Pulmonary artery endothelial cell (primary cell): ENCODE data around the gene PLA2G4D. TPM values are rescaled to one million over a fixed set of nuclear protein-coding genes. Genes with fewer than 3 reads are reported as not detected.

Source experiments
- DNase-seq: peaks from one replicate; pipeline ENCODE4 v3.0.0-alpha.2; 2011; ENCODE audit warnings: low read depth, low spot score
- total RNA-seq: library from RNA; depleted of rRNA; stranded (reverse); fragments of >200 nt; gene quantifications from 2 replicates; pipeline ENCODE4 v1.2.3, GENCODE V29; 2014

The PLA2G4D gene, protein sequence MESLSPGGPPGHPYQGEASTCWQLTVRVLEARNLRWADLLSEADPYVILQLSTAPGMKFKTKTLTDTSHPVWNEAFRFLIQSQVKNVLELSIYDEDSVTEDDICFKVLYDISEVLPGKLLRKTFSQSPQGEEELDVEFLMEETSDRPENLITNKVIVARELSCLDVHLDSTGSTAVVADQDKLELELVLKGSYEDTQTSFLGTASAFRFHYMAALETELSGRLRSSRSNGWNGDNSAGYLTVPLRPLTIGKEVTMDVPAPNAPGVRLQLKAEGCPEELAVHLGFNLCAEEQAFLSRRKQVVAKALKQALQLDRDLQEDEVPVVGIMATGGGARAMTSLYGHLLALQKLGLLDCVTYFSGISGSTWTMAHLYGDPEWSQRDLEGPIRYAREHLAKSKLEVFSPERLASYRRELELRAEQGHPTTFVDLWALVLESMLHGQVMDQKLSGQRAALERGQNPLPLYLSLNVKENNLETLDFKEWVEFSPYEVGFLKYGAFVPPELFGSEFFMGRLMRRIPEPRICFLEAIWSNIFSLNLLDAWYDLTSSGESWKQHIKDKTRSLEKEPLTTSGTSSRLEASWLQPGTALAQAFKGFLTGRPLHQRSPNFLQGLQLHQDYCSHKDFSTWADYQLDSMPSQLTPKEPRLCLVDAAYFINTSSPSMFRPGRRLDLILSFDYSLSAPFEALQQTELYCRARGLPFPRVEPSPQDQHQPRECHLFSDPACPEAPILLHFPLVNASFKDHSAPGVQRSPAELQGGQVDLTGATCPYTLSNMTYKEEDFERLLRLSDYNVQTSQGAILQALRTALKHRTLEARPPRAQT
- total RNA-seq: not detected in 2 replicates

- DNase-seq: no peak
Observed at GRCh38 chr15:42094512-42094963, at the start of gene PLA2G4D. Gene PLA2G4D (minus strand): TSS chr15:42094562. CDS start chr15:42094459, 103 bp downstream.

GRCh38 chr15:42143356-42143755 lies 49.0 kb upstream of the PLA2G4D start:
- DNase-seq: no peak

- DNase-seq: no peak
Observed at GRCh38 chr15:42141795-42142667, 47.7 kb upstream of the PLA2G4D start.

- no peak for DNase-seq
Observed at GRCh38 chr15:42141246-42141645, 46.9 kb upstream of the PLA2G4D start.

DNA sequence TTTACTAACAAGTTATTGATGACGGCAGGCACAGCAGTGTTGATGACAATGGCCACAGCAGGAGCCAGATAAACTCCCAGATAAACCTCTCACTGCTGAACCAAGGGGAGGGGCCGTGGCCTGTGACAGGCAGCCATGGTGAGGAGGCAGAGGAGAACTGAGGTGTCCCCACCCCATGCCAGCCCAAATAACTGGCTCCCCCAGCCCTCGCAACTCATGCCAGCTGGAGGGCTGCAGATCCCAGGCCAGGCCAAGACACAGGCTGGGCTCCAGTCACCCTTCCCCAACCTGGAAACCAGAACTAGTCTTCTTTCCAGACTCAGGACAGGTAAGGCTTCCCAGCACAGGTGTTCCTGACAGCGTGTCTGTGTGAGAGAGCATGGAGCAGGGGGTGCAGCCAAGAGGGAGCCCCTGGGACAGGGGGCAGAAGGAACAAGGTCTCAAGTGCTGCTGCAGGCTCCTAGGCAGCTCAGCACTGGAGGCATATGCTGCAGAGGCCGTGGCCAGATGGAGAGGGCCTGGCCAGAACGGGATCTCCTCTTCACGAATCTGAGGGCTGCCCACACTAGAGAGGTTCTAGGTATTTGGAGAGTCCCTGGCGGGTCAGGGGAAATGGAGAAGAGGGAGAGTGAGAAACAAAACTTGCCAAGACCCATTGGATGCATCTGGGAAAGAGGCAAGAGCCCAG lies 46.2 kb upstream of the PLA2G4D start:
- no peak for DNase-seq

GRCh38 chr15:42139596-42139995 lies 45.2 kb upstream of the PLA2G4D start:
- no peak for DNase-seq

- no peak for DNase-seq
Observed at GRCh38 chr15:42138968-42139386, 44.6 kb upstream of the PLA2G4D start.

GRCh38 chr15:42138411-42138810 lies 44.0 kb upstream of the PLA2G4D start:
- DNase-seq: no peak

DNA sequence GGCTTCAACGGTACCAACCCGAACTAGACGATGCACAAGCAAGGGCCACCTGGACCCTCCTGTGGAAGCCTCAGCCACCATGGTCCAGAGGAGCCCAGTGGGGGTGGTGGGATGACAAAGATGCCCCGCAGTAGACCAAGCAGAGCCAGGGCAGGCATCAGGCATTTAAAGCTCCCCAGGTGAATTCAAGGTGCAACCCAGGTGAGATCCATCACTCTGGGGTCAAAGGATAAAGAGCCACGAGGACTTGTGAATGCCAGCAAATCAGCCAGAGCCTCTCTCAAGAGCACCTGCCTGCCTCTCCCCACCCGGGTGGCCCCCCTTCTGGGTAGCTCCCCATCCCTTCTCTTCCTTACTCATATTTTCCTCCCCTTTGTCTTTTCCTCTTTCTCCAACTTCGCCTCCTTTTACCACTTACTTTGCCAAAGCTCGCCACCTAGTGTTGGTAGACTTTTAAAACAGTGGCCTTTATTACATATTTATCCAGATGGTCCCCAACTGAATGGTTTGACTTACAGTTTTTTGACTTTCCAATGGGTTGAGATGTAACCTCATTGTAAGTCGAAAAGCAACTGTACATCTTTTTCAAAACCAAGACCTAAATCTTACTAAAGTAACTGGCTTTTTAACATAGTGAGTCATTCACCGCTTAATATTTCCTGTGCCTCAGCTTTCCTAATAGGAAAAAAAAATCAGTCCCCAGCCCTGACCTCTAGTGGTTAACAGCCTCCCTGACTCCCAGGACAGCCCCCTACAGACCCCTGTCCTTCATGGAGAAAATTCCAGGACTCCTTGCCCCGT lies 43.3 kb upstream of the PLA2G4D start:
- peak; percentile 13 for DNase-seq

DNA sequence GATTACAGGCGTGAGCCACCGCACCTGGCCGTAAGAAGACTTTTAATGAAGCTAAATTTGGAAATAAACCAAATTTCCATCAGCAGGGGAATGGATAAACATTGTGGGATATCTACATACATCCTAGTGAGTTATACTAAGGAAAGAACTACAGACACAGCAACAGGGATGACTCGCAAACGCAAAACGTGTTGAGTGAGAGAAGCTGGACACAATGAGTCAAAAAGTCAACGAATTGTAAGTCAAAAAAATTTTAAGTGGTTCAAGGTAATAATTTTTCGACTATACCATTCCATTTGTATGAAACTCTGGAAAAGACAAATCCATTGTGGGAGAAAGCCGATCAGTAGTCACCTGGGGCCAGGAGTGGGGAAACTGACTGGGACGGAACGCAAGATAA lies 42.2 kb upstream of the PLA2G4D start:
- DNase-seq: no peak

DNA sequence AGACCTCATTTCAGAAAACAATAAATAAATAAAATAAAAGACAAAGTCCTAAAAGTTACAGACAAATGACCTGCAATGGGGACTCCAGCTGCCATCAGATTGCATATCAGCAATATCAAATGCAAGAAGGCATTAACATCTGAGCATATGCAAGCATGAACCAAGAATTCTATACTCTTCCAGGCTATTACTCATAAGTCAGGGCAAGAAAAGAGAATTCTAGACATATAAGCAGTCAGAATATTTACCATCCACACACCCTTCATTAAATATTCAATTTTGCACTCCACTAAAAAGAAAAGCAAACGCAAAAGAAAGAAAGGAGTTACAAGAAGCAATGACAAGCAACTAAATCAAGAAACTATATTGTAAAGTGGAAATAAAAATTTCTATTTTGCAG lies 41.0 kb upstream of the PLA2G4D start:
- DNase-seq: no peak

DNA sequence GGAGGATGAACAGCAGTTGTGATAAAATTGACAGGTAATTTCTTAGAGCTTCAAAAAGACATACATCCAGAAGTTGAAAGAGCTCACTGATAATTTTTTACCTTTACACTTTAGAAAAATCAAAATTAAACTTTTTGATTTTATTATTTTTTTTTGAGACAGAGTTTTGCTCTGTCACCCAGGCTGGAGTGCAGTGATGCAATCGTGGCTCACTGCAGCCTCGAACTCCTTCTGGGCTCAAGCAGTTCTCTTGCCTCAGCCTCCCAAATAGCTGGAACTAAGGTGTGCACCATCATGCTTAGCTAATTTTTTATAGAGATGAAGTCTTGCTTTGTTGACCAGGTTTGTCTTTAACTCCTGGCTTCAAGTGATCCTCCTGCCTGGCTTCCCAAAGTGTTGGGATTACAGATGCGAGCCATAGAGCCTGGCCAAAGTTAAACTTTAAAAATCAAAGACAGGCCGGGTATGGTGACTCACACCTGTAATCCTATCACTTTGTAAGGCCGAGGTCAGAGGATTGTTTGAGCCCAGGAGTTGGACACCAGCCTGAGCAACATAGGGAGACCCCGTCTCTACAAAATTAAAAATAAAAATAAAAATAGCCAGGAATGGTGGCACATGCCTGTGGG lies 40.4 kb upstream of the PLA2G4D start:
- DNase-seq: no peak

GRCh38 chr15:42133886-42134502 lies 39.6 kb upstream of the PLA2G4D start:
- no peak for DNase-seq

- DNase-seq: no peak
Observed at GRCh38 chr15:42133356-42133755, 39.0 kb upstream of the PLA2G4D start.

DNA sequence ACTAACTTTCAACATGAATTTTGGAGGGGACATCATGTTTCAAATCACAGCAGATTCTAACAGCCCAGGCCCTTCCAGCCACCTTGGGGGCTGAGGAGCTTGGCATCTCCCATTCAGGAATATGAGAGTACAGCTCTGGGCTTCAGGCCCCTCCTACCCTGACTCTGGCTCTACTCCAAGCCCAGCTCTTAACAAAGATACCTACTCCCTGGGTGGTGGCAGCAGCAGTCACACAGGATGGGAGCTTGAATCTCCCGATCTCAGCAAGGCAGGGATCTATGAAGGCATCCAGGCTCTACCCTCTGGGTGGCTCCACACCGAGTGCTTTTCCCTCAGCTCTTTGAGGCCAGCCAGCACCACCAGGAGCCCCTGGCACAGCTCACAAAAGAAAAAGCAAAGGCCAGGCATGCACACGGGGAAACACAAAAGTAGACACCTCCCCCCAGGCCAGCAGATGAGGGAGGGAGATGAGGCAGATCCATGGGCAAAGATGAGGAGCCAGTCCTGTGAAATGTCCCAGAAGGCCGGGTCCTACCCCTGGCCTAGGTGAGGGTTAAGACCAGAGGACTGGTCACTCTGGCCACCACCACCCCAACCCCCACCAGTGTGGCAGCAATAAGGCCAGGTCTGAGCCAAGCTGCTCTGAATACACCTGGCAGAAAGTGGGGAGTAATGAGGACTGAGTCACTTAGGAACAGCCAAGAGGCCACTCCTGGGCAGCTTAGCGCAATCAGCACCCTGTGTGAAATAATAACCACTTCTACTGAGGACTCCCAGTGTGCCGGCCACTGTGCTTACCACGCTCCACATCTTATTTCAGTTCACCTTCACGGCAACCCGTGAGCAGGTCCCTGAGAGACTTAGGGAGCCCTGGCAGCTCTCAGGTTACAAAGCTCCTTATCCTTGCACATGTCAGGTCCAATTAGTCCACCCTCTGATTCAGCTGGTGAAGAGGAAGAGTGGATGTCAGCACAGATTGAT lies 37.8 kb upstream of the PLA2G4D start:
- DNase-seq: no peak

DNA sequence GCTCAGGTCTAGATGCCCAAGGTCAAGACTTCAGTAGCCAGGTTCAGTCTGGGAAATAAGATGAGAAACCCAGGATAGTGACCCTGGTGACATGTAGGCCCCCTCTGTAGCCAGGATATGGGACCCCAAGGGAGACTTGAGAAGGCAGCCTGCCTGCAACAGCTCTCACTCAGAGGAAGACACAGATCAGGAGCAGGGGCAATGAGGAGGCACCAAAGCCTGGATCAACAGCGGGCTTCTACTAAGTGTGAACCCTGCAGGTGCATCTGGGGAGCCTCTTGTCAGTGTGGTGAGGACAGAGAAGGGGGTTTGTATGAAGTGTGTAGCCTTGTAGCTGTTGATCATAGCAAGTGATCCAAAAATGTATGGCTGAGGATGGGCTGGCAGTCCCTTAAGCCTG lies 36.6 kb upstream of the PLA2G4D start:
- no peak for DNase-seq

DNA sequence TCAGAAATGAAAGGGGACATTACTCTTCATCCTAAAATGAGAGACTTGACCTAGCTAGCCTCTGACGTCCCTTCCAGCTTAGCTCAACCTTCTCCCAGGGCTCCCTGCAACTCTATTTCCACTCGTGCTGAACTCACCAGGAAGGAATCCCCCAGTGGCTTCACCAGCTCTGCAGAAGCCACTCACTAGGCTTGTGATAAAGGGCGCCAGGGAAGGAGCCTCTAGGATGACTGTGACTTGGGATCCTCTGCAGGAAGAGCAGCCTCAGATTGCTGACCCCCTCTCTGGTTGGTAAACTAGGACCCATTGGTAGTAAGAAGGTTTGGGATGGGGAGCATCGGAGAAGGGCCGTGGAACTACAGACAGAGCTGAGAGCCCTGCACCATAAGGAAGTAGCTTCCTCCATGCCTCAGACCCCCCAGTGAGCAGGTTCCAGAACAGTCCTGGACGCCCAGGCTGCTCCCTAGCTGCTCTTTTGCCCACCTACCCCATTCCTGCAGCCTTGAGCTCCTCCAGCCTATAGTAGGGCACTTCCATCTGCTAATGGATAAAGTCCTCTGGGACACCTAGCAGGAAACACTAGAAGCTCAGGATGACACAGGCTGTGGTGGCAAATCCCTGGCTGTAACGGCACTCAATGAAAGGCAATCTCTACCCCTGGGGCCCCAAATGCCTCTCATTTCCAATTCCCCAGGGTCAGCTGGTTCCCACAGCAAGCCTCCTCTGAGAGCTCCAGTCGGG lies 36.1 kb upstream of the PLA2G4D start:
- no peak for DNase-seq
